GM12865 (cell line): Measurements from ENCODE around the gene PALLD.

Source experiments
- DNase-seq: peaks from one replicate; pipeline ENCODE4 v3.0.0; 2010; ENCODE audit warnings: low read depth
- H3K4me3 ChIP-seq: 2 replicates; pipeline ENCODE4 v1.5.1; 2011; ENCODE audit warnings: mild to moderate bottlenecking, low read depth, low read length, control low read depth
- TF ChIP-seq, protein P1 (sequence below): IDR thresholded peaks from 2 replicates; pipeline ENCODE4 v1.5.1; 2011; ENCODE audit warnings: low read length, control low read depth, low read depth, inconsistent platforms; ENCODE audit not compliant: insufficient read depth; ENCODE audit errors: missing control alignments

PALLD gene

DNA sequence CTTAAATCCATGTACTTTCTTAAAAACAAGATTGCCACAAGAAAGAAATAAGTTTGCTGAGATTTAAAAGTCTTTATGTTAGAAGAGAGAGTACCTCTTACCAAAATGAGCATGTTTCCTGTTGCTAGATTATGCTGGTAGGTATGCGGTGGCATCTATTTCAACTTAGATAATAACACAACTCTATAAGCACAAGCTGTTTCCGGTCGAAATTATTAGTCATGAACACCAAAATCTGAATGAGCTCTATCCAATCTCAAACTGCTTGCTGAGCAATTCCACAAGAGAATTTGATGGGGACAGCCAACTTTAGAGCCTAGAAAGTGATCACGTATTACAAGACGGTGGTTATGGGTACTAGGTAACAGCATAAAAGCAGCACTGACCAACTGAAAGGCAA lies 463.9 kb downstream of the PALLD start:
- no peak overlapping the region for H3K4me3 ChIP-seq
- no peak for DNase-seq
- TF ChIP-seq, protein P1, sequence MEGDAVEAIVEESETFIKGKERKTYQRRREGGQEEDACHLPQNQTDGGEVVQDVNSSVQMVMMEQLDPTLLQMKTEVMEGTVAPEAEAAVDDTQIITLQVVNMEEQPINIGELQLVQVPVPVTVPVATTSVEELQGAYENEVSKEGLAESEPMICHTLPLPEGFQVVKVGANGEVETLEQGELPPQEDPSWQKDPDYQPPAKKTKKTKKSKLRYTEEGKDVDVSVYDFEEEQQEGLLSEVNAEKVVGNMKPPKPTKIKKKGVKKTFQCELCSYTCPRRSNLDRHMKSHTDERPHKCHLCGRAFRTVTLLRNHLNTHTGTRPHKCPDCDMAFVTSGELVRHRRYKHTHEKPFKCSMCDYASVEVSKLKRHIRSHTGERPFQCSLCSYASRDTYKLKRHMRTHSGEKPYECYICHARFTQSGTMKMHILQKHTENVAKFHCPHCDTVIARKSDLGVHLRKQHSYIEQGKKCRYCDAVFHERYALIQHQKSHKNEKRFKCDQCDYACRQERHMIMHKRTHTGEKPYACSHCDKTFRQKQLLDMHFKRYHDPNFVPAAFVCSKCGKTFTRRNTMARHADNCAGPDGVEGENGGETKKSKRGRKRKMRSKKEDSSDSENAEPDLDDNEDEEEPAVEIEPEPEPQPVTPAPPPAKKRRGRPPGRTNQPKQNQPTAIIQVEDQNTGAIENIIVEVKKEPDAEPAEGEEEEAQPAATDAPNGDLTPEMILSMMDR: no peak

DNA sequence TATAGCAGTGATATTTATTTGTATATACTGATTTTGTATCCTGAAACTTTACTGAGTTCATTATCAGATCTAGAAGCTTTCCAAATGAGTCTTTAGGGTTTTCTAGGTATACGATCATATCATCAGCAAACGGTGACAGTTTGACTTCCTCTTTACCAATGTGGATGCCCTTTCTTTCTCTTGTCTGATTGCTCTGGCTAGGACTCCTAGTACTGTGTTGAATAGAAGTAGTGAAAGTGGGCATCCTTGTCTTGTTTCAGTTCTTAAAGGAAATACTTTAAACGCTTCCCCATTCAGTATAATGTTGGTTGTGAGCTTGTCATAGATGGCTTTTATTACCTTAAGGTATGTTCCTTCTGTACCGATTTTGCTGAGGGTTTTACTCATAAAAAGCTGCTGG lies 475.7 kb downstream of the PALLD start:
- DNase-seq: no peak
- TF ChIP-seq, protein P1: no peak
- H3K4me3 ChIP-seq: no peak overlapping the region
